ENCODE measurements around the gene FNBP1L.

DNA sequence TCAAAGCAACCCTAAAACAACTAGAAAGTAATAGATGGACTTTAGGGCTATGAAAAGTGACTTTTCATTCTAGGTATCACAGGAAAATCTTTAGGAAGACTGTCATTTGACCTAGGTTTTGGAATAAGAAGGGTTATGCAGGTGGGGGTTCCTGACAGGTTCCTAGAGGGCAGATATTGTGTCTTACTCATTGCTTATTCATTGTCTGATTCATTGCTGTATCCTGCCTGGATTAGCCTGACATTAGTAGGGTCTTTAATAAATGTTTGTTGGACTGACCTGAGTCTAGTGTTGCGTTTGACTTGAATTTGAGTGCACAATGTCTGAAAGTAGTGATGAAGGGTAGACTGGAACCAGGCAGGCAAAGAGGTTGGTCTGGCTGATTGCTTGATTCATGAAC is 6.0 kb downstream of the FNBP1L start:
- TF ChIP-seq, protein P1, sequence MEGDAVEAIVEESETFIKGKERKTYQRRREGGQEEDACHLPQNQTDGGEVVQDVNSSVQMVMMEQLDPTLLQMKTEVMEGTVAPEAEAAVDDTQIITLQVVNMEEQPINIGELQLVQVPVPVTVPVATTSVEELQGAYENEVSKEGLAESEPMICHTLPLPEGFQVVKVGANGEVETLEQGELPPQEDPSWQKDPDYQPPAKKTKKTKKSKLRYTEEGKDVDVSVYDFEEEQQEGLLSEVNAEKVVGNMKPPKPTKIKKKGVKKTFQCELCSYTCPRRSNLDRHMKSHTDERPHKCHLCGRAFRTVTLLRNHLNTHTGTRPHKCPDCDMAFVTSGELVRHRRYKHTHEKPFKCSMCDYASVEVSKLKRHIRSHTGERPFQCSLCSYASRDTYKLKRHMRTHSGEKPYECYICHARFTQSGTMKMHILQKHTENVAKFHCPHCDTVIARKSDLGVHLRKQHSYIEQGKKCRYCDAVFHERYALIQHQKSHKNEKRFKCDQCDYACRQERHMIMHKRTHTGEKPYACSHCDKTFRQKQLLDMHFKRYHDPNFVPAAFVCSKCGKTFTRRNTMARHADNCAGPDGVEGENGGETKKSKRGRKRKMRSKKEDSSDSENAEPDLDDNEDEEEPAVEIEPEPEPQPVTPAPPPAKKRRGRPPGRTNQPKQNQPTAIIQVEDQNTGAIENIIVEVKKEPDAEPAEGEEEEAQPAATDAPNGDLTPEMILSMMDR (optimal IDR thresholded peaks at IDR 0.05 in 1 of 3, IDR thresholded peaks at IDR 0.05 in 1 of 3, conservative IDR thresholded peaks at IDR 0.05 in 1 of 3; ENCODE audit: extremely low read depth in 1 of 3, insufficient read depth in 2 of 3, low read length in 3 of 3) = no peak
- TF ChIP-seq EZH2 (IDR thresholded peaks at IDR 0.05; ENCODE audit: low read length) = no peak
